ENCODE data around the gene METAP1D.

DNA sequence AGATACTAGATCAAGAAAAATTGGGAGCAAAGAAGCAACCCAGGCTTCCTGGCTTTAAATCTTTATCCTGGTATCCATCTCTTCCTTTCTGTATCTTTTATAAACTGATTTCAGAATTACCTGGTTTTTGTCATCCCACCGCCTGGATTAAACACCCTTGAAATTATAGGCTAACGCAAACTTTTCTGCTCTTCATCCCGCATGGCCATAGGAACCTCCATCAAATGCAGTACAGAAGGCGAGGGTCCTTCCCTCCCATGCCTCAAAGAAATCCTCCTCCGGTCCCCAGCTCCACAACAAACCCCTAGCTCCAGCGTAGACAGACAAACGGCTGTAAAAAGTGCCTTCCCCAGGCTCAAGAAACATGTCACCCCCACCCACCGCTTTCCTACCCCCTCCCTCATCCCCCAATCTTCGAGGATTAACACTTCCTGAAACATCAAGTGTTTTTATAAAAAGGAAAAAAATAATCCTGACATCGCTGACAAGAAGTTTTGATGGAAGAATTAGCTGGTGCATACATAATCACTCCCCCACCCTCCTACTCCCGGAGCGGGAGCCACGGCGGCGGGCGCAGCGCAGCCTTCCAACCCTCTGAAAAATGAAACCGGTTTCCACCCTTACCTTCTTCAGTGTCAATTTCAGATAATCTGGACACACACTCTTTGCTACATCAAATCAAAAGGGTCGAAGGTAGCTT, 93.1 kb downstream of the METAP1D start:
- no peak for TF ChIP-seq EP300 (IDR thresholded peaks at IDR 0.05)
- TF ChIP-seq, protein P1, sequence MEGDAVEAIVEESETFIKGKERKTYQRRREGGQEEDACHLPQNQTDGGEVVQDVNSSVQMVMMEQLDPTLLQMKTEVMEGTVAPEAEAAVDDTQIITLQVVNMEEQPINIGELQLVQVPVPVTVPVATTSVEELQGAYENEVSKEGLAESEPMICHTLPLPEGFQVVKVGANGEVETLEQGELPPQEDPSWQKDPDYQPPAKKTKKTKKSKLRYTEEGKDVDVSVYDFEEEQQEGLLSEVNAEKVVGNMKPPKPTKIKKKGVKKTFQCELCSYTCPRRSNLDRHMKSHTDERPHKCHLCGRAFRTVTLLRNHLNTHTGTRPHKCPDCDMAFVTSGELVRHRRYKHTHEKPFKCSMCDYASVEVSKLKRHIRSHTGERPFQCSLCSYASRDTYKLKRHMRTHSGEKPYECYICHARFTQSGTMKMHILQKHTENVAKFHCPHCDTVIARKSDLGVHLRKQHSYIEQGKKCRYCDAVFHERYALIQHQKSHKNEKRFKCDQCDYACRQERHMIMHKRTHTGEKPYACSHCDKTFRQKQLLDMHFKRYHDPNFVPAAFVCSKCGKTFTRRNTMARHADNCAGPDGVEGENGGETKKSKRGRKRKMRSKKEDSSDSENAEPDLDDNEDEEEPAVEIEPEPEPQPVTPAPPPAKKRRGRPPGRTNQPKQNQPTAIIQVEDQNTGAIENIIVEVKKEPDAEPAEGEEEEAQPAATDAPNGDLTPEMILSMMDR (IDR thresholded peaks at IDR 0.05): no peak
- no peak for TF ChIP-seq POLR2A (IDR thresholded peaks at IDR 0.05)
- no peak for TF ChIP-seq POLR2AphosphoS5 (IDR thresholded peaks at IDR 0.05)

Measured in stomach (tissue), 4 donors.